Activated CD4-positive, alpha-beta T cell treated with anti-CD3 and anti-CD28 coated beads for 36 hours (primary cell): ENCODE measurements around the gene FAM135A. TPM values are rescaled to one million over a fixed set of nuclear protein-coding genes. Genes with fewer than 3 reads are reported as not detected.
A peak's percentile ranks its signal among the peaks of the same experiment; 100 is the strongest.

ENCODE experiments used
- ATAC-seq: fragments of 200-7000 bp; cut with Tn5 transposase; one replicate; pipeline ENCODE4 v1.10.0; 2021; ENCODE audit warnings: mild to moderate bottlenecking, moderate library complexity
- CTCF ChIA-PET: fragments of 350-600 bp; sonication (Branson Sonifier 250); formaldehyde crosslinking; loops from one replicate; lab custom pipeline; 2021; ENCODE audit warnings: antibody characterized with exemption; lab: Charles Lee
- POLR2A ChIA-PET: fragments of 350-600 bp; sonication (Branson Sonifier 250); formaldehyde crosslinking; loops from one replicate; lab custom pipeline; 2021; ENCODE audit warnings: antibody characterized with exemption, inconsistent platforms; lab: Charles Lee
- DNase-seq: peaks from one replicate; pipeline ENCODE4 v3.0.0-alpha.2; 2020
- H3K27ac Mint-ChIP-seq: one replicate; pipeline ENCODE4 v1.8.0; 2021; ENCODE audit warnings: mixed read lengths
- H3K27me3 Mint-ChIP-seq: one replicate; pipeline ENCODE4 v1.8.0; 2021; ENCODE audit warnings: mixed read lengths
- H3K36me3 Mint-ChIP-seq: one replicate; pipeline ENCODE4 v1.8.0; 2021; ENCODE audit warnings: low read depth, mixed read lengths
- H3K4me1 Mint-ChIP-seq: one replicate; pipeline ENCODE4 v1.8.0; 2021; ENCODE audit warnings: mixed read lengths
- H3K4me3 Mint-ChIP-seq: one replicate; pipeline ENCODE4 v1.8.0; 2021; ENCODE audit warnings: mild to moderate bottlenecking, moderate library complexity, mixed read lengths
- H3K9me3 Mint-ChIP-seq: one replicate; pipeline ENCODE4 v1.8.0; 2021; ENCODE audit warnings: low read depth, mixed read lengths
- intact Hi-C, 2 experiments: fragments of 100-400 bp; cut with DNase I in 1 of 2; cut with micrococcal nuclease in 1 of 2; formaldehyde crosslinking; loops; one replicate each; pipeline versions ENCODE4 v1.14.2 to v1.15.1; 2022 to 2024; cut with DNase I, micrococcal nuclease
- total RNA-seq, 2 experiments: library from RNA; stranded (reverse); gene quantifications; one replicate each; pipeline ENCODE4 v1.2.3, GENCODE V29; 2021

The FAM135A gene
- total RNA-seq, 2 experiments from 2014 or later: 7.6 to 7.8 TPM

DNA sequence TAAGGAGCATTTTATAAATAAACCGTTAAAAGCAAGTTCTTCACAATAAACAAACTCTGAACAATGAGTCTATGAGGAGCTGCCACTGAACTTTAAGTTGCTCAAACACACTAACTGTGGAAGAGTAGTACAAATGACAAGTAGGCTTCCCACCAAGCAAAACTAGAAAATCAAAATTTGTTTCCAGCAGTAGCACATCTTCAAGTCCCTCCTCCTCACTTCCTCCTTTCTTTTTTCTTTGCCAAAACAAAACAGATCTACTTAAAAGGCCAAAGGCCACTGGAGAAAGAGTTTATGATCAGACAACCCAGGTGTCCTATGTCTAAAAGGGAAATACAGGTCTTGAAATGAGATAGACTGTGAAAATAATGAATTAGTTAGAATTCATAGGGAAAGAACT, 17.1 kb upstream of the FAM135A start:
- peaks cover 30% of the 10 kb centered on the region for H3K27me3 Mint-ChIP-seq
- no peaks in the 10 kb centered on the region for H3K36me3 Mint-ChIP-seq
- no peaks in the 10 kb centered on the region for H3K4me1 Mint-ChIP-seq
- no peak for ATAC-seq
- H3K9me3 Mint-ChIP-seq: no peaks in the 10 kb centered on the region
- H3K27ac Mint-ChIP-seq: no peak overlapping the region
- ChIA-PET CTCF (interaction anchor here (1.0 kb wide), 1 partner anchor 27 kb away, joined by 3 read pairs; no protein-coding TSS in a partner anchor), POLR2A (no interaction called here)
- intact Hi-C loops: no loop called here
- no peak for DNase-seq
- no peak overlapping the region for H3K4me3 Mint-ChIP-seq

DNA sequence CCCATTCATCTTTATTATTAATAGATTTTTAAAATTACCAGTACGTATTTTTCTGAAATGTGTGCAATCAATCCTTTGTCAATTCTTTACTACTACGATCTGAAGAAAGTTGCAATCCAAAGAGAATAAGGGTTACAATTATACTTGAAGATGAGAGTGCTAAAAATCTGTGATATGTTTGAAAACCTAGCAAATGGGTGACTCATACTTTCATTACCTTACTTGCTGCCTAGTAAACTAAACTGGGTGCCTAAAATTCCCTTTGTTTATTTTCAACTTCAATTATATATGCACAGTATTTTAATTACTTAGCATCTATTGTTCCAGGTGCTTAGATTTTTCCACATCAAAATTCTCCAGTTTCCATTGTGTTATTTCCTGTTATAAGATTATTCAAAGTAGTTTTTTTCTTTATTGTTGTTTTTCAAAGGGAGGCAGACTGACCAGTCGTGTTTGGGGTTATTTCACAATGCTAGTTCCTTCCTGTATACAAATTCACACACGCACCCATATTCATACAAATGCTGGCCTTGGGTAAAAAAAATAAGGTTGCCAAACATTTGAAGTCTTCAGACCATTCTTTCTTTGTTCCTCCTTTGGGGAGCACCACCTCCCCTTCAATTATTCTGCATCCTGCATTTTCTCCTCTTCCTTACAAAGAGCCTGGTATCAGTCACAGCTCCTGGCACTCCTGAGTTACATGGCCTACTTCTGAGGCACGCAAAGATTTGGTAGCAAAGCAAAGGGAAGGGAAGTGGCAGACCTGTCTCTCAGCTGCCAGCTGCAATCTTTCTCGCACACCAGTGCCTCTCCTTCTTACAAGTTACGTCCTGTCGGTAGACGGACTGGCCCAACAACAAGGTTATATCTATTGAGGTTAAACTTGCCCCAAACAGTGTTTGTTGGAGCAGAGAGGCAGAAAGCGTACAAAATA, 16.2 kb upstream of the FAM135A start:
- no peaks in the 10 kb centered on the region for H3K4me1 Mint-ChIP-seq
- H3K27ac Mint-ChIP-seq: peak overlapping the region; percentile 4
- H3K9me3 Mint-ChIP-seq: no peaks in the 10 kb centered on the region
- CTCF ChIA-PET: no interaction called here
- DNase-seq (no peak), ATAC-seq (no peak)
- intact Hi-C loops: no loop called here
- no peaks in the 10 kb centered on the region for H3K36me3 Mint-ChIP-seq
- H3K4me3 Mint-ChIP-seq: no peak overlapping the region
- peaks cover 23% of the 10 kb centered on the region for H3K27me3 Mint-ChIP-seq
- POLR2A ChIA-PET: no interaction called here

DNA sequence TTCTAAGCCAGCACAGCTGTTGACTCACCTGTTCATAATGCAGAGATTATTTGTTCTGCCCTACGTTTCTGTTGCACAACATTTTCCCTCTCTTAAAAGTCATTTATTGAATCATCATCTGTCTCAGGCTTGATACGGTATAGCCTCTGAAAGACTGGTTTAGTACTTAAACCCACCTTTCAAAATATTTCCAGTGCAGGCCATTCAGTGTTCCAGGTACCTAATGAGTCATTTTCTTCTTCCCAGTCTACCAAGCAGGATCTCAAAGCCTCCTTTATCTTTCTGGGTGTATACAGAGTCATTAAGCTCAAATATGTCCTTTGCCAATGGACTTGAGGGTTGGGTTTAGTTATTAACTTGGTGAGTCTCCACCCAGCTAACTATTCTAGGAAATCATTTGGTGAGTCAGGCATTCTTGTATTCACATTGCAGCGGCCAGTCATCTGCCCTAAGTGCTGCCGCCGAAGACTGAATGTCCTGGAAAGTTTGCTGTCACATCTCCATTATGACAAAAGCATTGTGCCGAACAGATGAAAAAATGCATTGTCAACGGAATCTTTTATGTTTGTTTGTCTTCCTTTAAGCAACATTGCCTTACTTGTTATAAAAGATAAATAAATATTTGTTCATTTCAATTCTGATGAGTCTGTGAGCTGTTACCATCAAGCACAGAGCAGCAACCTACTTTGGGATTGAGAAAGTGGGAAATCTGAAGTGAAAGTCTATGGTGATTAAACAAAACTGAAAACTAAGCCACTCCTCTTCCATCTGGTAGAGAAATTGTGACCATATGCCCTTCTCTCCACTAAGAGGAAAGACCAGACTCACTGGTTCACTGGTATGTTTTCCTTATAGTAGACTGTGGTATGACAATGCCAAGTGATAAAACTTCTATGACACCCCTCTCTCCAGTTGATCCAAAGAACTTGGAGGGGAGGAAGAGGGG, 14.3 kb upstream of the FAM135A start:
- H3K27ac Mint-ChIP-seq: no peak overlapping the region
- intact Hi-C loops: no loop called here
- ATAC-seq: no peak
- H3K27me3 Mint-ChIP-seq: peaks cover 25% of the 10 kb centered on the region
- CTCF ChIA-PET: interaction anchor here (1.2 kb wide), 1 partner anchor 11 kb away, joined by 3 read pairs; no protein-coding TSS in a partner anchor
- POLR2A ChIA-PET: no interaction called here
- no peak for DNase-seq
- no peaks in the 10 kb centered on the region for H3K36me3 Mint-ChIP-seq
- no peaks in the 10 kb centered on the region for H3K4me1 Mint-ChIP-seq
- H3K9me3 Mint-ChIP-seq: no peaks in the 10 kb centered on the region
- no peak overlapping the region for H3K4me3 Mint-ChIP-seq

- no peaks in the 10 kb centered on the region for H3K36me3 Mint-ChIP-seq
- ChIA-PET POLR2A (no interaction called here), CTCF (no interaction called here)
- DNase-seq (no peak), ATAC-seq (no peak)
- H3K9me3 Mint-ChIP-seq: no peaks in the 10 kb centered on the region
- no peak overlapping the region for H3K4me3 Mint-ChIP-seq
- intact Hi-C loops: no loop called here
- peaks cover 18% of the 10 kb centered on the region for H3K27me3 Mint-ChIP-seq
- no peaks in the 10 kb centered on the region for H3K4me1 Mint-ChIP-seq
- no peak overlapping the region for H3K27ac Mint-ChIP-seq
Observed at GRCh38 chr6:70404658-70405057, 8.7 kb upstream of the FAM135A start.

DNA sequence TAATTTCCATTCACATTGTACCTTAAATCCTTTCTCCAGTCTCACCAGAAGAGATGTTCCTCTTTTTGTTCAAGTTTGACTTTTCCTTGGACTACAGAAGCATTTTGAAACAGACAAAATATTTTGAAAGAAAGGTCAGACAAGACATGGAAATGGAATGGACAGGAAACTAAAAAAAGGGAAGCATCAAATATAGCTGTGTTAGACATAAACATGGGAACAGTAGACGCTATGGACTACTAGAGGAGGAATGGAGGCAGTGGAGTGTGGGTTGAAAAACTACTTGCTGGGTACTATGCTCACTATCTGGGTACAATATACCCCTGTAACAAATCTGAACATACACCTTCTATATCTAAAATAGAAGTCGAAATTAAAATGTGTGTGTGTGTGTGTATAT, 4.1 kb upstream of the FAM135A start:
- Mint-ChIP-seq H3K27me3 (peaks cover 5% of the 10 kb centered on the region), H3K4me1 (peaks cover 8% of the 10 kb centered on the region), H3K4me3 (no peak overlapping the region), H3K36me3 (no peaks in the 10 kb centered on the region), H3K27ac (no peak overlapping the region), H3K9me3 (no peaks in the 10 kb centered on the region)
- CTCF ChIA-PET: interaction anchor here (1.0 kb wide), 1 partner anchor 9 kb away, joined by 4 read pairs; no protein-coding TSS in a partner anchor
- no peak for DNase-seq
- POLR2A ChIA-PET: no interaction called here
- intact Hi-C loops: no loop called here
- no peak for ATAC-seq

GRCh38 chr6:70411542-70412251, 1.6 kb upstream of the FAM135A start:
- CTCF ChIA-PET: interaction anchor here (0.9 to 2.2 kb wide), 2 partner anchors 40 to 44 kb away, joined by 4 to 7 read pairs; no protein-coding TSS in a partner anchor
- no peak overlapping the region for H3K27ac Mint-ChIP-seq

GRCh38 chr6:70412252-70413113, 825 bp upstream of the FAM135A start:
- ChIA-PET POLR2A (interaction anchor here (0.9 to 1.2 kb wide), 4 partner anchors 22 to 543 kb away, joined by 3 to 7 read pairs (median 3); no protein-coding TSS in a partner anchor), CTCF (interaction anchor here (0.6 to 2.2 kb wide), 9 partner anchors 41 to 597 kb away, joined by 3 to 7 read pairs (median 3); partner anchors contain the start of genes SDHAF4 and SMAP1)
- no peak for DNase-seq
- Mint-ChIP-seq H3K4me3 (peak overlapping the region; percentile 82), H3K36me3 (peaks cover 3% of the 10 kb centered on the region), H3K9me3 (no peaks in the 10 kb centered on the region), H3K4me1 (peaks cover 26% of the 10 kb centered on the region), H3K27ac (peak overlapping the region; percentile 89), H3K27me3 (peaks cover 2% of the 10 kb centered on the region)
- intact Hi-C loops: loop anchor here (1.0 to 5.0 kb wide), 7 partner anchors 154 to 875 kb away; partner anchors contain the start of genes SDHAF4 (in 2 of the 2), SMAP1 (in 2 of the 2), B3GAT2 (in 1 of the 2) and OGFRL1 (in 1 of the 2)
- peak; percentile 42 for ATAC-seq

More at GRCh38 chr6:70411542-70412251, 1.6 kb upstream of the FAM135A start:
- intact Hi-C loops: loop anchor here (5.0 kb wide), 4 partner anchors 256 to 876 kb away; partner anchors contain the start of genes B3GAT2 (in 1 of the 2), OGFRL1 (in 1 of the 2) and SMAP1 (in 1 of the 2)
- Mint-ChIP-seq H3K27me3 (peaks cover 5% of the 10 kb centered on the region), H3K4me1 (peaks cover 26% of the 10 kb centered on the region), H3K9me3 (no peaks in the 10 kb centered on the region), H3K36me3 (peaks cover 3% of the 10 kb centered on the region), H3K4me3 (no peak overlapping the region)
- ATAC-seq: no peak
- POLR2A ChIA-PET: no interaction called here
- no peak for DNase-seq

DNA sequence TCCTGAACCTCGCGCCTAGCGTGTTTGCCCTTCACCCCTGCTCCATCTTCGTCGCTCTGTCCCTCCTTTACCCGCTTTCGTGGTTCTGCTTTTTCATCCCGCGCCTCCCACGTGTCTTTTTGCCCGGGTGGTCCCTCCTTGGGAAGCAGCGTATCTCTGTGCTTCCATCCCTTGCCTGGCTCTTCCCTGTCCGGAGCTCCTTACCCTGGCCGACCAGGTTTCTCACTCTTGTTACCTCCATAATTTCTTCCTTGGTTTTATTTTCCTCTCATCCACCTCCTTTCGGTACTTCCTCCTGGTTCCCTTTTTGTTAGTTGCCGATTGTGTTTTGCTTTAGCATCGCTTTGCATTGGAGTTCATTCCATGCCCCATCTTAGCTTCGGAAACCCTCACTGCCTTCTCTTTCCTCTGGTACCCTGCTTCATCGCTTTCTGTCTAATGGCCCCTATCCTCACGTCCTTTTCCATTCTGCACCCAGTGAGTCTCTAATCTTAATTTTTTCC, 735 bp downstream of the FAM135A start:
- no peak for ATAC-seq
- CTCF ChIA-PET: interaction anchor here (0.8 to 2.2 kb wide), 4 partner anchors 20 to 46 kb away, joined by 3 to 7 read pairs (median 4); no protein-coding TSS in a partner anchor
- peak overlapping the region; percentile 82 for H3K4me3 Mint-ChIP-seq
- peak overlapping the region; percentile 83 for H3K27ac Mint-ChIP-seq
- POLR2A ChIA-PET: interaction anchor here (0.7 kb wide), 1 partner anchor 22 kb away, joined by 3 read pairs; no protein-coding TSS in a partner anchor
- H3K9me3 Mint-ChIP-seq: no peaks in the 10 kb centered on the region
- H3K4me1 Mint-ChIP-seq: peaks cover 26% of the 10 kb centered on the region
- peaks cover 5% of the 10 kb centered on the region for H3K36me3 Mint-ChIP-seq
- intact Hi-C loops: loop anchor here (1.0 to 5.0 kb wide), 7 partner anchors 152 to 873 kb away; partner anchors contain the start of genes SDHAF4 (in 2 of the 2), SMAP1 (in 2 of the 2), B3GAT2 (in 1 of the 2) and OGFRL1 (in 1 of the 2)
- DNase-seq: no peak
- peaks cover 2% of the 10 kb centered on the region for H3K27me3 Mint-ChIP-seq

- ATAC-seq (no peak), DNase-seq (no peak)
- intact Hi-C loops: loop anchor here (5.0 kb wide), 4 partner anchors 252 to 872 kb away; partner anchors contain the start of genes B3GAT2 (in 1 of the 2), OGFRL1 (in 1 of the 2) and SMAP1 (in 1 of the 2)
- Mint-ChIP-seq H3K27me3 (no peaks in the 10 kb centered on the region), H3K27ac (no peak overlapping the region), H3K36me3 (peaks cover 8% of the 10 kb centered on the region), H3K9me3 (no peaks in the 10 kb centered on the region), H3K4me3 (peak overlapping the region; percentile 82), H3K4me1 (peaks cover 26% of the 10 kb centered on the region)
- POLR2A ChIA-PET: interaction anchor here (0.7 kb wide), 1 partner anchor 22 kb away, joined by 3 read pairs; no protein-coding TSS in a partner anchor
- CTCF ChIA-PET: interaction anchor here (1.0 kb wide), 2 partner anchors 43 to 45 kb away, joined by 3 to 4 read pairs; no protein-coding TSS in a partner anchor
Observed at GRCh38 chr6:70414813-70415212, 1.5 kb downstream of the FAM135A start.
